HG03039 (cell line): ENCODE data around the gene CYB561D2.
A peak's percentile ranks its signal among the peaks of the same experiment; 100 is the strongest.
"Not testable (repeated sequence)": the region's sequence is repeated elsewhere in the genome, so short reads cannot be mapped to it uniquely, and the experiment has no call there.

Experiments
- ATAC-seq: cut with Tn5 transposase; IDR thresholded peaks from one replicate; pipeline ENCODE4 v1.9.1; 2021; ENCODE audit warnings: mild to moderate bottlenecking, moderate library complexity; ENCODE audit not compliant: unreplicated experiment

Gene CYB561D2

GRCh38 chr3:50350527-50351322 lies at the start of gene CYB561D2, which contains the start of gene NPRL2:
CYB561D2 (plus strand) TSS chr3:50350862; CDS start chr3:50351434, 572 bp downstream.
NPRL2 (minus strand) TSS chr3:50350775; CDS start chr3:50350652, 123 bp downstream.
- ATAC-seq = peak; percentile 76

GRCh38 chr3:50302095-50303012 lies 48.3 kb upstream of the CYB561D2 start:
- no peak for ATAC-seq

GRCh38 chr3:50303013-50303815 lies 47.4 kb upstream of the CYB561D2 start, which contains the start of gene HYAL1:
HYAL1 (minus strand) TSS chr3:50303574; CDS start chr3:50302956, 618 bp downstream.
- no peak for ATAC-seq

GRCh38 chr3:50304601-50305000 lies 46.1 kb upstream of the CYB561D2 start:
- no peak for ATAC-seq

GRCh38 chr3:50312041-50312440 lies 38.6 kb upstream of the CYB561D2 start:
- ATAC-seq = not testable (repeated sequence)

- ATAC-seq = no peak
Measured at GRCh38 chr3:50314342-50314741, 36.3 kb upstream of the CYB561D2 start.

- ATAC-seq = no peak
Measured at GRCh38 chr3:50314816-50315215, 35.8 kb upstream of the CYB561D2 start.

GRCh38 chr3:50316657-50317242 lies 33.9 kb upstream of the CYB561D2 start:
- no peak for ATAC-seq

- ATAC-seq = no peak
Measured at GRCh38 chr3:50317300-50317699, 33.4 kb upstream of the CYB561D2 start.

GRCh38 chr3:50318163-50318562 lies 32.5 kb upstream of the CYB561D2 start:
- ATAC-seq = no peak

- no peak for ATAC-seq
Measured at GRCh38 chr3:50318615-50319014, 32.0 kb upstream of the CYB561D2 start.

- ATAC-seq = no peak
Measured at GRCh38 chr3:50319181-50319893, 31.3 kb upstream of the CYB561D2 start.

GRCh38 chr3:50319894-50320625 lies 30.6 kb upstream of the CYB561D2 start:
- ATAC-seq = no peak

- ATAC-seq = peak; percentile 30
Measured at GRCh38 chr3:50320853-50321335, 29.8 kb upstream of the CYB561D2 start.

- ATAC-seq = peak; percentile 70
Measured at GRCh38 chr3:50321336-50322114, 29.1 kb upstream of the CYB561D2 start.

- no peak for ATAC-seq
Measured at GRCh38 chr3:50322115-50322385, 28.6 kb upstream of the CYB561D2 start.

- no peak for ATAC-seq
Measured at GRCh38 chr3:50322386-50323091, 28.1 kb upstream of the CYB561D2 start, which contains the start of gene HYAL2. HYAL2 (minus strand) TSS chr3:50322745; CDS start chr3:50320489, 2,256 bp downstream.
